Caco-2 (cell line): ENCODE data around the gene DHCR24. TPM values are rescaled to one million over a fixed set of nuclear protein-coding genes. Genes with fewer than 3 reads are reported as not detected.
A peak's percentile ranks its signal among the peaks of the same experiment; 100 is the strongest.

ENCODE experiments used
- BruUV-seq: library from RNA; stranded (reverse); fragments of 400-500 nt; replicated peaks from 2 replicates; lab custom pipeline; 2021; lab: Mats Ljungman, UMichigan
- CTCF ChIA-PET: fragments of 300-600 bp; sonication (Branson Sonifier 250); formaldehyde crosslinking; loops from one replicate; lab custom pipeline; 2022; ENCODE audit warnings: antibody characterized with exemption; lab: Charles Lee
- POLR2A ChIA-PET: fragments of 300-600 bp; sonication (Branson Sonifier 250); formaldehyde crosslinking; loops from one replicate; lab custom pipeline; 2022; ENCODE audit warnings: antibody characterized with exemption; lab: Charles Lee
- DNase-seq, 2 experiments: peaks; one replicate each; pipeline versions ENCODE4 v3.0.0 to v3.0.0-alpha.2; 2020 to 2022
- H3K27me3 ChIP-seq: replicated peaks from 2 replicates; pipeline ENCODE4 v1.6.0; 2011; ENCODE audit warnings: low read length; ENCODE audit not compliant: control insufficient read depth, insufficient read depth
- H3K36me3 ChIP-seq: 2 replicates; pipeline ENCODE4 v1.5.1; 2011; ENCODE audit warnings: low read length; ENCODE audit not compliant: control insufficient read depth, insufficient read depth
- H3K4me1 ChIP-seq: fragments of 250-450 bp; sonication (Bioruptor Pico); 2 replicates; pipeline ENCODE4 v1.5.1; 2020; ENCODE audit warnings: mild to moderate bottlenecking
- H3K4me3 ChIP-seq: 2 replicates; pipeline ENCODE4 v1.5.1; 2011; ENCODE audit warnings: low read depth, mild to moderate bottlenecking, control low read depth, low read length
- H3K9me3 ChIP-seq: fragments of 250-450 bp; sonication (Bioruptor Pico); 2 replicates; pipeline ENCODE4 v1.5.1; 2020; ENCODE audit warnings: mild to moderate bottlenecking, moderate library complexity
- H3K27ac Mint-ChIP-seq: one replicate; pipeline ENCODE4 v1.8.0; 2022; ENCODE audit warnings: mixed read lengths; ENCODE audit not compliant: unreplicated experiment
- H3K27me3 Mint-ChIP-seq: one replicate; pipeline ENCODE4 v1.8.0; 2022; ENCODE audit warnings: mixed read lengths; ENCODE audit not compliant: insufficient read depth, unreplicated experiment
- H3K36me3 Mint-ChIP-seq: one replicate; pipeline ENCODE4 v1.8.0; 2022; ENCODE audit warnings: mild to moderate bottlenecking, mixed read lengths; ENCODE audit not compliant: insufficient read depth, unreplicated experiment
- H3K4me1 Mint-ChIP-seq: one replicate; pipeline ENCODE4 v1.8.0; 2022; ENCODE audit warnings: low read depth, mixed read lengths; ENCODE audit not compliant: unreplicated experiment
- H3K4me3 Mint-ChIP-seq: one replicate; pipeline ENCODE4 v1.8.0; 2022; ENCODE audit warnings: mild to moderate bottlenecking, moderate library complexity, mixed read lengths; ENCODE audit not compliant: unreplicated experiment
- H3K9me3 Mint-ChIP-seq: one replicate; pipeline ENCODE4 v1.8.0; 2022; ENCODE audit warnings: mixed read lengths; ENCODE audit not compliant: unreplicated experiment
- intact Hi-C: fragments of 100-400 bp; cut with micrococcal nuclease; formaldehyde crosslinking; loops from one replicate; pipeline ENCODE4 v1.10.0; 2022; ENCODE audit not compliant: unreplicated experiment
- total RNA-seq: library from RNA; stranded (reverse); gene quantifications from 2 replicates; pipeline ENCODE4 v1.2.3, GENCODE V29; 2022
- TF ChIP-seq, protein P1 (sequence below), 2 experiments: fragments of 200-600 bp in 1 of 2; IDR thresholded peaks; 1 replicate in 1 of 2; 2 replicates in 1 of 2; pipeline versions ENCODE4 v1.5.1 to v1.8.0; 2011 to 2022; ENCODE audit warnings: antibody characterized with exemption in 1 of 2, control low read depth in 1 of 2, inconsistent platforms in 1 of 2, low read depth in 1 of 2, low read length in 1 of 2, mild to moderate bottlenecking in 1 of 2, moderate library complexity in 1 of 2; ENCODE audit not compliant: insufficient read depth in 1 of 2, severe bottlenecking in 1 of 2, unreplicated experiment in 1 of 2

The DHCR24 gene
- total RNA-seq, 1 experiment from 2014 or later = 522 TPM

DNA sequence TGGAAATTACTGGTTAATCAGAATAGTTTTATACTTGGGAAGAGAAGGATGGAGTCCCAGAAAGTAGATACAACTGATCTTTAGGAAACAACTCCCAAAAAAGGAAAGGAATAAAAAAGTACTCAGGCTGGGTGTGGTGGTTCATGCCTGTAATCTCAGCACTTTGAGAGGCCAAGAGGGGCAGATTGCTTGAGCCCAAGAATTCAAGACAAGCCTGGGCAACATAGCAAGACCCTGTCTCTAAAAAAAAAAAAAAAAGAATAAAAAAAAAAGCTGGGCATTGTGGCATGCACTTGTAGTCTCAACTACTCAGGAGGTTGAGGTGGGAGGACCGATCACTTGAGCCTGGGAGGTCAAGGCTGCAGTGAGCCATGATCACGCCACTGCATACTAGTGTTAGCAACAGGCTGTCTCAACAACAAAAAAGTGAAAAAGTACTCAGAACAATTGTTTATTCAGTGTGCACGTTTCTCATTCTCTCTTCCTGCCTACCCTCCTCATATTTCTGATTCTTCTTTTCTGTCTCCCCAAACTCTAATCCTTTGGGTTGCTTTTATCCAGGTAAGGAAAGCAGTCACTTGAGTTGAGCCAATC is 2.2 kb upstream of the DHCR24 start:
- H3K27ac Mint-ChIP-seq = peak overlapping the region; percentile 89
- Histone ChIP-seq H3K27me3 (no peaks in the 10 kb centered on the region), H3K36me3 (no peaks in the 10 kb centered on the region), H3K9me3 (no peaks in the 10 kb centered on the region), H3K4me3 (no peak overlapping the region), H3K4me1 (peaks cover 30% of the 10 kb centered on the region)
- peak overlapping the region; percentile 62 for H3K4me3 Mint-ChIP-seq
- H3K9me3 Mint-ChIP-seq = no peaks in the 10 kb centered on the region
- H3K27me3 Mint-ChIP-seq = no peaks in the 10 kb centered on the region
- intact Hi-C loops = no loop called here
- H3K4me1 Mint-ChIP-seq = peaks cover 26% of the 10 kb centered on the region
- no peak for DNase-seq
- POLR2A ChIA-PET = interaction anchor here (0.7 to 1.6 kb wide), 2 partner anchors 9 to 56 kb away, joined by 3 to 7 read pairs; no protein-coding TSS in a partner anchor
- H3K36me3 Mint-ChIP-seq = peaks cover 32% of the 10 kb centered on the region
- TF ChIP-seq, protein P1, sequence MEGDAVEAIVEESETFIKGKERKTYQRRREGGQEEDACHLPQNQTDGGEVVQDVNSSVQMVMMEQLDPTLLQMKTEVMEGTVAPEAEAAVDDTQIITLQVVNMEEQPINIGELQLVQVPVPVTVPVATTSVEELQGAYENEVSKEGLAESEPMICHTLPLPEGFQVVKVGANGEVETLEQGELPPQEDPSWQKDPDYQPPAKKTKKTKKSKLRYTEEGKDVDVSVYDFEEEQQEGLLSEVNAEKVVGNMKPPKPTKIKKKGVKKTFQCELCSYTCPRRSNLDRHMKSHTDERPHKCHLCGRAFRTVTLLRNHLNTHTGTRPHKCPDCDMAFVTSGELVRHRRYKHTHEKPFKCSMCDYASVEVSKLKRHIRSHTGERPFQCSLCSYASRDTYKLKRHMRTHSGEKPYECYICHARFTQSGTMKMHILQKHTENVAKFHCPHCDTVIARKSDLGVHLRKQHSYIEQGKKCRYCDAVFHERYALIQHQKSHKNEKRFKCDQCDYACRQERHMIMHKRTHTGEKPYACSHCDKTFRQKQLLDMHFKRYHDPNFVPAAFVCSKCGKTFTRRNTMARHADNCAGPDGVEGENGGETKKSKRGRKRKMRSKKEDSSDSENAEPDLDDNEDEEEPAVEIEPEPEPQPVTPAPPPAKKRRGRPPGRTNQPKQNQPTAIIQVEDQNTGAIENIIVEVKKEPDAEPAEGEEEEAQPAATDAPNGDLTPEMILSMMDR (IDR thresholded peaks at IDR 0.05; ENCODE audit: insufficient read depth in 1 of 2, low read depth in 1 of 2, low read length in 1 of 2, severe bottlenecking in 1 of 2, unreplicated experiment in 1 of 2) = no peak
- BruUV-seq = no TSS peak
- CTCF ChIA-PET = interaction anchor here (0.6 to 3.2 kb wide), 6 partner anchors 12 to 133 kb away, joined by 3 to 17 read pairs (median 5); partner anchors contain the start of gene TTC22

DNA sequence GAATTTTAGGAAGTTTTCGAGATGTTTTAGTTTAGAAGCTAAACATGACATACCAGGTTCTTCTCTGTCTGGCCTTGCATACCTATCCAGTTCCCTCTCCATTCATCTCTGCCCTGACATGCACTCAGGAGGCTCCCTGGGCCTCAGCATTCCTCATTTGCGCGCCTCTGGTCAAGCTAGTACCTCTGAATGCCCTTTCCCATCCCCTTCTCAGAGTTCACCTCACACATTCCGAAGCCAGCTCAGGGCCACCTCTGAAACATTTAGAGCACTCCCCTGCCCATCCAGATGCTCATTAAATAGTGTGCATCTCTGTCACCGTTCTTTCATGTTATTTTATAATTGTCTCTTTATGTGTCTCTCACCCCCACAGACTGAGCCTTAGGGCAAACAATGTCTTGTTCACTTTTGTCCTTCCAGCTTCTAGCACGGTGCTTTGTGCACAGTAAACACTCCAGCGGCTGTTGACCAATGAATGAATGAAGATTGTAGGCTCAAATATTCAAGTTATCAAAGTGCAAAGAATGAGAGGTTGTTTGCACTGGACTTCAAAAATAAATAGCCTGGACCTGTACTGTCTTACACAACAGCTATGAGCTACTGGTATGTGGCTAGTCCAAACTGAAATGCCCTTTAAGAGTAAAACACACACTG is 1.2 kb upstream of the DHCR24 start:
- Mint-ChIP-seq H3K36me3 (peaks cover 42% of the 10 kb centered on the region), H3K27ac (peak overlapping the region; percentile 89), H3K27me3 (no peaks in the 10 kb centered on the region), H3K4me3 (peak overlapping the region; percentile 100), H3K9me3 (no peaks in the 10 kb centered on the region), H3K4me1 (peaks cover 35% of the 10 kb centered on the region)
- CTCF ChIA-PET = interaction anchor here (1.3 to 3.2 kb wide), 4 partner anchors 11 to 134 kb away, joined by 5 to 17 read pairs (median 6); partner anchors contain the start of gene TTC22
- Histone ChIP-seq H3K4me3 (peak overlapping the region; percentile 98), H3K27me3 (no peaks in the 10 kb centered on the region), H3K36me3 (no peaks in the 10 kb centered on the region), H3K4me1 (peaks cover 38% of the 10 kb centered on the region), H3K9me3 (no peaks in the 10 kb centered on the region)
- BruUV-seq = no TSS peak
- intact Hi-C loops = loop anchor here (1.0 kb wide), 2 partner anchors 47 to 52 kb away; no protein-coding TSS in a partner anchor
- POLR2A ChIA-PET = interaction anchor here (0.7 to 1.6 kb wide), 5 partner anchors 8 to 57 kb away, joined by 3 to 7 read pairs (median 4); no protein-coding TSS in a partner anchor
- DNase-seq = peak; percentile 80 to 86
- TF ChIP-seq, protein P1 (IDR thresholded peaks at IDR 0.05; ENCODE audit: insufficient read depth in 1 of 2, low read depth in 1 of 2, low read length in 1 of 2, severe bottlenecking in 1 of 2, unreplicated experiment in 1 of 2) = no peak

DNA sequence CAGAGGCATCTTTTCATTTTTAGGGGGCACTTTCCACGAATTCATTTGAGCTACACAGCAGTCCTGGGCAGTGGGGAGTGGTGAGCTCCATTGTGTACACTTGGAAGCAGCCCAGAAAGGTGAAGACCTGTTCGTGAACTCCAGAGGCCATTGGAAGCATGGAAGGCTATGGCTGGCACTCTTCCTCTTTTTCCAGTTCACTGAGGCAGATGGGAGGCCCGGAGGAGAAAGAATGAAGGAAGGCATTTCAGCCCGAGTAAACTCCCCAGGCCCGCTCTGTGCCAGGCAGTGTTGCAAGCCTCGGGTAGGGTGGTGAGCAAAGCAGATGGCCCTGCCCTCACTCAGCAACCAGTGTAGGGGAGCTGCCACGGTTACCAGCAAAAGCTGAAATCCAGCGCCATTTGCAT is 673 bp upstream of the DHCR24 start:
- H3K36me3 ChIP-seq = no peaks in the 10 kb centered on the region; the same call in 1 of the 2 replicates
- DNase-seq = no peak
- no peaks in the 10 kb centered on the region for H3K27me3 ChIP-seq
- H3K4me3 Mint-ChIP-seq = peak overlapping the region; percentile 100
- H3K4me3 ChIP-seq = peak overlapping the region; percentile 98
- intact Hi-C loops = loop anchor here (1.0 kb wide), 2 partner anchors 48 to 53 kb away; no protein-coding TSS in a partner anchor
- H3K4me1 Mint-ChIP-seq = peaks cover 36% of the 10 kb centered on the region
- no peaks in the 10 kb centered on the region for H3K9me3 ChIP-seq
- TSS peak; percentile 76 for BruUV-seq
- H3K4me1 ChIP-seq = peaks cover 42% of the 10 kb centered on the region
- ChIA-PET POLR2A (interaction anchor here (0.6 to 1.6 kb wide), 7 partner anchors 11 to 1682 kb away, joined by 3 to 8 read pairs (median 4); no protein-coding TSS in a partner anchor), CTCF (interaction anchor here (1.3 to 3.2 kb wide), 5 partner anchors 11 to 134 kb away, joined by 5 to 17 read pairs (median 7); partner anchors contain the start of gene TTC22)
- TF ChIP-seq, protein P1 (IDR thresholded peaks at IDR 0.05; ENCODE audit: insufficient read depth in 1 of 2, low read depth in 1 of 2, low read length in 1 of 2, severe bottlenecking in 1 of 2, unreplicated experiment in 1 of 2) = no peak
- no peaks in the 10 kb centered on the region for H3K27me3 Mint-ChIP-seq
- H3K27ac Mint-ChIP-seq = peak overlapping the region; percentile 89
- no peaks in the 10 kb centered on the region for H3K9me3 Mint-ChIP-seq
- peaks cover 48% of the 10 kb centered on the region for H3K36me3 Mint-ChIP-seq
